ENCODE data around the gene PEDS1. TPM values are rescaled to one million over a fixed set of nuclear protein-coding genes. Genes with fewer than 3 reads are reported as not detected.

The PEDS1 gene
- total and polyA plus RNA-seq, 2 of the 4 experiments (the other 2 are of a cell fraction) = 24.0 to 59.9 TPM

DNA sequence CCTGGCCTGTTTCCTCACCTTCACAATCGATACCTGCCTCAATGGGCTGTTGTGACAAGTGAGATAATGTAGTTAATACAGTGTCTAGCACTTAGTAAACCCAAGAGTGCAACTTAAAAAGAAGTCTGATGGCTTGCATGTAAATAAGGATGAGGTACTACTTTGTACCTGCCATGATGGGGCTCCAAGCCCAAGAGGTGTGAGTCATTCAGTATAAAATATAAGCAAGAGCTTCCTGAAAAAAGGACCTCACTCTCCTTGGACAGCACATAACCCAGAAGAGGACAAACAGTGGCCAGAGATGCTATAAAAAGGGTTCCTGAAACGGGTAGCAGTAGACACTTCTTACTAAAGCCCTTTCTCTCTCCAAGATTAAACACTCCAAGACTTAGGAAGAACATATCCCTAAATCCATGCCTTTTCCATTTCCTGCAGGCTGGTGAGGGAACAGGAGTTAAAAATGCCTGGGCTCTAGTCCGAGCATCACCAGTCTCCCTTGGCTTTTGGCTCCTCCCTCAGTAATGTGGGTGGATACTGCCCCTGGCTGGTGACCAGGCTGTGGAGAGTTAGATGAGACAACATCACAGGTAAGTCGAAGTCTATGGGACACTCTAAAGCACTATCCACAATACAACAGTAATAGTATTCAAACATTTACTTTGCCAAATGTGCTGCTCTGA lies 44.8 kb downstream of the PEDS1 start:
- H3K4ac ChIP-seq (ENCODE audit: low read depth, low read length) = no peak overlapping the region
- BruUV-seq (replicated peaks) = no TSS peak
- no peaks in the 10 kb centered on the region for H3K27me3 ChIP-seq (ENCODE audit: control insufficient read depth, insufficient read depth, low read length)
- no peak overlapping the region for H2BK120ac ChIP-seq (ENCODE audit: low read depth, low read length)
- H2AK9ac ChIP-seq (replicated peaks; ENCODE audit: low read depth, low read length, poor library complexity) = no peak overlapping the region
- H3K9me3 ChIP-seq (ENCODE audit: control insufficient read depth, insufficient read depth, low read length) = no peaks in the 10 kb centered on the region
- H2BK20ac ChIP-seq (ENCODE audit: low read depth, low read length) = no peak overlapping the region
- peaks cover 32% of the 10 kb centered on the region for H3K4me1 ChIP-seq (ENCODE audit: control insufficient read depth, insufficient read depth, low read length)
- no peak overlapping the region for H3K9ac ChIP-seq (ENCODE audit: low read depth, low read length)
- H3K27ac ChIP-seq (ENCODE audit: insufficient read depth, low read length) = no peak overlapping the region
- in situ Hi-C loops (cut with MboI; ENCODE audit: low sequenced_read_pairs) = no loop called here
- no CpG with 5 or more reads among the region's 4 CpGs for WGBS, 2 experiments (ENCODE audit: extremely low coverage in 2 of 2, insufficient read length in 1 of 2)
- peaks cover 10 to 62% of the 10 kb centered on the region in 2 experiments for H3K79me1 ChIP-seq (ENCODE audit: low read depth in 1 of 2, low read length in 2 of 2)
- no peak overlapping the region; the same call in 1 of the 2 replicates for H3K14ac ChIP-seq (replicated peaks; ENCODE audit: low read depth, low read length)
- no peak overlapping the region for H4K8ac ChIP-seq (ENCODE audit: low read depth in 2 of 2, low read length in 2 of 2)
- ATAC-seq (ENCODE audit: low read depth) (no peak), DNase-seq (no peak)
- H3K36me3 ChIP-seq (ENCODE audit: control insufficient read depth, insufficient read depth, low read length) = peaks cover 5% of the 10 kb centered on the region
- 0 out of 2 replicates have a peak overlapping the region, but pooled peaks have one; percentile 15 for H2AK5ac ChIP-seq (ENCODE audit: low read depth, low read length)
- no peak overlapping the region for H3K4me3 ChIP-seq (ENCODE audit: insufficient read depth, low read depth, low read length)
- H4K91ac ChIP-seq (ENCODE audit: insufficient read depth, low read depth, low read length) = no peak overlapping the region
- POLR2A ChIA-PET (ENCODE audit: unreplicated experiment) = no interaction called here
- H3K56ac ChIP-seq (ENCODE audit: extremely low read depth, insufficient read depth, low read length) = no peak overlapping the region
- peaks cover 72% of the 10 kb centered on the region for H4K20me1 ChIP-seq (ENCODE audit: insufficient read depth, low read length)
- TF ChIP-seq MAZ (IDR thresholded peaks at IDR 0.05; ENCODE audit: borderline replicate concordance, low read depth, low read length) (no peak), RFX5 (IDR thresholded peaks at IDR 0.05; ENCODE audit: low read depth, low read length) (no peak), NFE2L2 (IDR thresholded peaks at IDR 0.05; ENCODE audit: low read depth, low read length) (no peak), SMC3 (IDR thresholded peaks at IDR 0.05; ENCODE audit: low read depth, low read length) (no peak), MXI1 (IDR thresholded peaks at IDR 0.05; ENCODE audit: borderline replicate concordance, low read depth, low read length) (no peak), RCOR1 (IDR thresholded peaks at IDR 0.05; ENCODE audit: insufficient replicate concordance, low read length) (no peak), BHLHE40 (IDR thresholded peaks at IDR 0.05; ENCODE audit: low read depth, low read length) (no peak), CEBPB (IDR thresholded peaks at IDR 0.05; ENCODE audit: low read depth, low read length) (no peak), RAD21 (IDR thresholded peaks at IDR 0.05; ENCODE audit: low read length) (no peak), MAFK (IDR thresholded peaks at IDR 0.05; ENCODE audit: low read depth, low read length) (no peak), POLR2A (IDR thresholded peaks at IDR 0.05; ENCODE audit: low read depth, low read length) (no peak), CHD1 (IDR thresholded peaks at IDR 0.05; ENCODE audit: low read depth, low read length) (no peak), FOS (IDR thresholded peaks at IDR 0.05; ENCODE audit: low read depth, low read length) (no peak)
- TF ChIP-seq, protein P1, sequence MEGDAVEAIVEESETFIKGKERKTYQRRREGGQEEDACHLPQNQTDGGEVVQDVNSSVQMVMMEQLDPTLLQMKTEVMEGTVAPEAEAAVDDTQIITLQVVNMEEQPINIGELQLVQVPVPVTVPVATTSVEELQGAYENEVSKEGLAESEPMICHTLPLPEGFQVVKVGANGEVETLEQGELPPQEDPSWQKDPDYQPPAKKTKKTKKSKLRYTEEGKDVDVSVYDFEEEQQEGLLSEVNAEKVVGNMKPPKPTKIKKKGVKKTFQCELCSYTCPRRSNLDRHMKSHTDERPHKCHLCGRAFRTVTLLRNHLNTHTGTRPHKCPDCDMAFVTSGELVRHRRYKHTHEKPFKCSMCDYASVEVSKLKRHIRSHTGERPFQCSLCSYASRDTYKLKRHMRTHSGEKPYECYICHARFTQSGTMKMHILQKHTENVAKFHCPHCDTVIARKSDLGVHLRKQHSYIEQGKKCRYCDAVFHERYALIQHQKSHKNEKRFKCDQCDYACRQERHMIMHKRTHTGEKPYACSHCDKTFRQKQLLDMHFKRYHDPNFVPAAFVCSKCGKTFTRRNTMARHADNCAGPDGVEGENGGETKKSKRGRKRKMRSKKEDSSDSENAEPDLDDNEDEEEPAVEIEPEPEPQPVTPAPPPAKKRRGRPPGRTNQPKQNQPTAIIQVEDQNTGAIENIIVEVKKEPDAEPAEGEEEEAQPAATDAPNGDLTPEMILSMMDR (conservative IDR thresholded peaks at IDR 0.05; ENCODE audit: low read depth, low read length) = no peak
- TF ChIP-seq, protein P2, sequence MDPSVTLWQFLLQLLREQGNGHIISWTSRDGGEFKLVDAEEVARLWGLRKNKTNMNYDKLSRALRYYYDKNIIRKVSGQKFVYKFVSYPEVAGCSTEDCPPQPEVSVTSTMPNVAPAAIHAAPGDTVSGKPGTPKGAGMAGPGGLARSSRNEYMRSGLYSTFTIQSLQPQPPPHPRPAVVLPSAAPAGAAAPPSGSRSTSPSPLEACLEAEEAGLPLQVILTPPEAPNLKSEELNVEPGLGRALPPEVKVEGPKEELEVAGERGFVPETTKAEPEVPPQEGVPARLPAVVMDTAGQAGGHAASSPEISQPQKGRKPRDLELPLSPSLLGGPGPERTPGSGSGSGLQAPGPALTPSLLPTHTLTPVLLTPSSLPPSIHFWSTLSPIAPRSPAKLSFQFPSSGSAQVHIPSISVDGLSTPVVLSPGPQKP (IDR thresholded peaks at IDR 0.05; ENCODE audit: borderline replicate concordance, low read depth, low read length) = no peak
- TF ChIP-seq, protein P3, sequence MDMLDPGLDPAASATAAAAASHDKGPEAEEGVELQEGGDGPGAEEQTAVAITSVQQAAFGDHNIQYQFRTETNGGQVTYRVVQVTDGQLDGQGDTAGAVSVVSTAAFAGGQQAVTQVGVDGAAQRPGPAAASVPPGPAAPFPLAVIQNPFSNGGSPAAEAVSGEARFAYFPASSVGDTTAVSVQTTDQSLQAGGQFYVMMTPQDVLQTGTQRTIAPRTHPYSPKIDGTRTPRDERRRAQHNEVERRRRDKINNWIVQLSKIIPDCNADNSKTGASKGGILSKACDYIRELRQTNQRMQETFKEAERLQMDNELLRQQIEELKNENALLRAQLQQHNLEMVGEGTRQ (IDR thresholded peaks at IDR 0.05; ENCODE audit: low read depth, low read length) = no peak
- no peak overlapping the region for H4K5ac ChIP-seq (ENCODE audit: low read depth, low read length)
- H3K9me1 ChIP-seq (ENCODE audit: insufficient read depth, low read length) = peaks cover 26% of the 10 kb centered on the region
- intact Hi-C loops (cut with micrococcal nuclease) = no loop called here
- no peak overlapping the region for H3K18ac ChIP-seq (ENCODE audit: low read depth, low read length)
- dilution Hi-C loops (cut with HindIII; ENCODE audit: low sequenced_read_pairs, unreplicated experiment) = no loop called here
- H3K4me2 ChIP-seq (ENCODE audit: low read depth, low read length) = no peak overlapping the region
- no peak overlapping the region for H2BK5ac ChIP-seq (ENCODE audit: low read depth, low read length, poor library complexity, severe bottlenecking)
- CTCF ChIA-PET = no interaction called here
- no peak overlapping the region for H2BK15ac ChIP-seq (ENCODE audit: low read depth, low read length)
- H2AFZ ChIP-seq (replicated peaks; ENCODE audit: low read length, poor library complexity) = no peak overlapping the region
- peak overlapping the region; percentile 75; the same call in 1 of the 2 replicates for H3K23ac ChIP-seq (ENCODE audit: low read depth, low read length)

Data from IMR-90 (cell line).